Karpas-422 (cell line): ENCODE data around the gene ITIH1. TPM values are rescaled to one million over a fixed set of nuclear protein-coding genes. Genes with fewer than 3 reads are reported as not detected.

ENCODE experiments used
- DNase-seq: peaks from one replicate; pipeline ENCODE4 v3.0.0-alpha.2; 2015
- H2AFZ ChIP-seq: fragments of 200-600 bp; sonication (generic); 2 replicates; pipeline ENCODE4 v1.6.1; 2014; ENCODE audit warnings: antibody characterized with exemption, low read length, mixed read lengths
- H3K27ac ChIP-seq: fragments of 200-600 bp; sonication (generic); 2 replicates; pipeline ENCODE4 v1.5.1; 2014; ENCODE audit warnings: mild to moderate bottlenecking, low read length, moderate library complexity
- H3K27me3 ChIP-seq: fragments of 200-600 bp; sonication (generic); 2 replicates; pipeline ENCODE4 v1.6.1; 2014; ENCODE audit warnings: low read length, mixed read lengths
- H3K36me3 ChIP-seq: fragments of 200-600 bp; sonication (generic); 2 replicates; pipeline ENCODE4 v1.6.1; 2014; ENCODE audit warnings: low read length, mixed read lengths; ENCODE audit not compliant: insufficient read depth
- H3K4me1 ChIP-seq: fragments of 200-600 bp; sonication (generic); 2 replicates; pipeline ENCODE4 v1.6.1; 2014; ENCODE audit warnings: mild to moderate bottlenecking, low read length, mixed read lengths
- H3K4me2 ChIP-seq: fragments of 200-600 bp; sonication (generic); 2 replicates; pipeline ENCODE4 v1.6.1; 2014; ENCODE audit warnings: low read length, low read depth, mild to moderate bottlenecking; ENCODE audit not compliant: poor library complexity, severe bottlenecking
- H3K4me3 ChIP-seq: fragments of 200-600 bp; sonication (generic); 2 replicates; pipeline ENCODE4 v1.5.1; 2014; ENCODE audit warnings: mild to moderate bottlenecking, antibody characterized with exemption, low read length, mixed read lengths
- H3K79me2 ChIP-seq: fragments of 200-600 bp; sonication (generic); 2 replicates; pipeline ENCODE4 v1.6.1; 2014; ENCODE audit warnings: mild to moderate bottlenecking, low read length, mixed read lengths
- H3K9ac ChIP-seq: fragments of 200-600 bp; sonication (generic); 2 replicates; pipeline ENCODE4 v1.6.0; 2014; ENCODE audit warnings: low read length
- H3K9me2 ChIP-seq: fragments of 200-600 bp; sonication (generic), shearing (Covaris generic); replicated peaks from 2 replicates; pipeline ENCODE4 v1.6.0; 2014; ENCODE audit warnings: mild to moderate bottlenecking, low read length, moderate library complexity; ENCODE audit not compliant: insufficient read depth
- H3K9me3 ChIP-seq: fragments of 300-700, 200-600 bp; sonication (generic); 2 replicates; pipeline ENCODE4 v1.6.1; 2014; ENCODE audit warnings: low read length, mixed read lengths
- H4K20me1 ChIP-seq: fragments of 200-600 bp; sonication (generic); 2 replicates; pipeline ENCODE4 v1.6.1; 2014; ENCODE audit warnings: mild to moderate bottlenecking, antibody characterized with exemption, low read length, low read depth; ENCODE audit not compliant: insufficient read depth
- total RNA-seq: library from RNA; depleted of rRNA; stranded (reverse); fragments of >200 nt; shearing (Covaris generic); gene quantifications from 2 replicates; pipeline ENCODE4 v1.2.3, GENCODE V29; 2014; ENCODE audit warnings: low replicate concordance

ITIH1 gene
- total RNA-seq, 1 experiment from 2014 or later = not detected

DNA sequence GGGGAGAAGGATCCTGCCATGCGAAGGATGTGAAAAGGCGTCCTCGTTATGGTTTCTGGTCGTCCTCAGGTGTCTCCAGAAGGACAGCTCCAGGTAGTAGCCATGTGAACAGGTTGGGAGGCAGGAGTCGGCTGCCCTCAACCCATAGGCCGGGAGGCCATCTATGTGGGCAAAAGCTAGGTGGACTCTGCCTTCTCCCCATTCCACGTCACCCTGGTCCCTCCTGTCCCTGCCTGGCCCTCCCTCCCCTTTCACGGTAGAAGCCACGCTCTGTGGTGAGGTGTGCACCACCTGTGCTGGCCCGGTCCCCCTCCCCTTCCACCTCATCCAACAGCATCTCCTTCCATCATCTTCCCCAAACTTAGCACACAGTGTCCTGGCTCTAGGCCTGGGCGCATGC lies 33.5 kb downstream of the ITIH1 start:
- DNase-seq = no peak
- H3K9me3 ChIP-seq = no peaks in the 10 kb centered on the region
- H3K27me3 ChIP-seq = no peaks in the 10 kb centered on the region
- no peak overlapping the region for H2AFZ ChIP-seq
- no peak overlapping the region for H3K4me2 ChIP-seq
- no peak overlapping the region for H3K9ac ChIP-seq
- no peaks in the 10 kb centered on the region for H3K9me2 ChIP-seq
- no peaks in the 10 kb centered on the region for H3K4me1 ChIP-seq
- H3K36me3 ChIP-seq = no peaks in the 10 kb centered on the region
- no peaks in the 10 kb centered on the region for H3K79me2 ChIP-seq
- no peak overlapping the region for H3K4me3 ChIP-seq
- H3K27ac ChIP-seq = no peak overlapping the region
- H4K20me1 ChIP-seq = no peaks in the 10 kb centered on the region

DNA sequence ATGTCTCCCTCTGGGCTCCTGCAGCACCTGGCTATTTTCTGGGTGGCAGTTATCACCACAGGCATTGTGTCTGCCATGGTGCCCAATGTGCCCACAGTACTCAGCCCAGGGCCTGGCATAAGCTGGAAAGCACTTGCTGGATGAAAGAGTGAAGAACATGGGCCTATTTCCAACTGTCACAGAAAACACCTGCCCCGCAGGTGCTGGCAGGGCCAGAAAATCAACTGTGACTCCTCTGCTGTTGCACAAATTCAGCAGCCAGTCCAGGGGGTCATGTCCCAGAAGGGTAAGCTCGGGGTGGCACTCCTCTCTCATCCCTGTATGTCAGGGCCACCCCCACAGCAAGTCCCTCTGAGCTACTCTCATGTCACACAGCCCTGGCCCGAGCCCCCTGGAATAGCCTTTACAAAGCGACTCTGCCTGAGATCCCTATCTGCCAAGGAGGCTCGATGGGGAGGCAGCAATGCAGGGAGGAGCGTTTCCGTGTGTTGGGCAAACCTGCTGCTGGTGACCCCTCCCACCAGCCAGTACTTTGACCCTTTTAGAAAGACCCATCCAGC lies 34.1 kb downstream of the ITIH1 start:
- Histone ChIP-seq H3K9ac (no peak overlapping the region), H3K79me2 (no peaks in the 10 kb centered on the region)

DNA sequence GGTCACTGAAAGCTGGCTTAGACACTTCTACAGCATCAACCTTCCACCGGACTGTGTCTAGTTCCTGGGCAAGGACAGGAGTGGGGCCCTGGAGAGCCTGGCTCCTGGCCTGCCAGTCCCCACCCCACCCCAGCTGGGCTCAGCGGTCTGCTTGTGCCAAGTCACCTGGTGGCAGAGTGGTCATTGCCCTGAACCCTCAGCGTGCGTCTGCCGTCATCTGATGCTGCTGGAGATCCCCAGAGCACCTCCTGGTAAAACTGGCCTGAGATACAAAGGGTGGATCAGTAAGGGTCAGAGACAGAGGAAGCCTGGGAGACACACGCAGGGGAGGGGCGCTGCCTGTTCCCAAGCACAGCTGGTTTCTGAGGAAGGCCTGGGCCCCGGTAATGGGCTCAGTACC lies 36.4 kb downstream of the ITIH1 start:
- Histone ChIP-seq H4K20me1 (no peaks in the 10 kb centered on the region), H3K4me3 (no peak overlapping the region), H3K27me3 (no peaks in the 10 kb centered on the region), H3K27ac (no peak overlapping the region), H2AFZ (no peak overlapping the region), H3K4me2 (no peak overlapping the region), H3K79me2 (no peaks in the 10 kb centered on the region), H3K9me2 (no peaks in the 10 kb centered on the region), H3K9ac (no peak overlapping the region), H3K4me1 (no peaks in the 10 kb centered on the region), H3K9me3 (no peaks in the 10 kb centered on the region), H3K36me3 (no peaks in the 10 kb centered on the region)
- DNase-seq = no peak

More for the DNA sequence above, 34.1 kb downstream of the ITIH1 start:
- Histone ChIP-seq H3K4me1 (no peaks in the 10 kb centered on the region), H2AFZ (no peak overlapping the region), H3K4me2 (no peak overlapping the region), H3K27ac (no peak overlapping the region), H3K9me3 (no peaks in the 10 kb centered on the region), H4K20me1 (no peaks in the 10 kb centered on the region), H3K9me2 (no peaks in the 10 kb centered on the region), H3K27me3 (no peaks in the 10 kb centered on the region), H3K4me3 (no peak overlapping the region), H3K36me3 (no peaks in the 10 kb centered on the region)
- DNase-seq = no peak

DNA sequence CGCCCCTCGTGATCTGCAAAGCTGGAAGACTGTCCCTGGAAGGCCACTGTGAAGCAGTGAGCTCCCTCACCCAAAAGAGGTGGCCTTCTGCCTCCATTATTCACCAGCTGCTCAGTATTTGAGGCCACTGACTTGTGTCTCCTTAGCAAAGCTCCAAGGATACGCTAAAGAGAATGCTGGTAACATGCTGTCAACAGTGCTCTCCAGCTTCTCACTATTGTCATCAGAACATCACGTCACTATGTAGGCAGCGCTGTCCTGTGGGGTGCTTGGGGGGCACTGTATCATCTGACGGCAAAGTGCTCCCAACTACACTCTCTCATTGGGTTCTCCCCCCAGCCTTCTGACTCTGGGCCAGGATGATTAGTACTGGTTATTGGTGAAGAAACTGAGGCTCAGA lies 38.8 kb downstream of the ITIH1 start:
- Histone ChIP-seq H3K4me2 (no peak overlapping the region), H3K27ac (no peak overlapping the region), H2AFZ (no peak overlapping the region), H3K4me3 (no peak overlapping the region), H3K9ac (no peak overlapping the region), H3K9me2 (no peaks in the 10 kb centered on the region), H3K79me2 (no peaks in the 10 kb centered on the region), H4K20me1 (no peaks in the 10 kb centered on the region), H3K9me3 (no peaks in the 10 kb centered on the region), H3K36me3 (no peaks in the 10 kb centered on the region), H3K27me3 (no peaks in the 10 kb centered on the region), H3K4me1 (no peaks in the 10 kb centered on the region)
- no peak for DNase-seq

DNA sequence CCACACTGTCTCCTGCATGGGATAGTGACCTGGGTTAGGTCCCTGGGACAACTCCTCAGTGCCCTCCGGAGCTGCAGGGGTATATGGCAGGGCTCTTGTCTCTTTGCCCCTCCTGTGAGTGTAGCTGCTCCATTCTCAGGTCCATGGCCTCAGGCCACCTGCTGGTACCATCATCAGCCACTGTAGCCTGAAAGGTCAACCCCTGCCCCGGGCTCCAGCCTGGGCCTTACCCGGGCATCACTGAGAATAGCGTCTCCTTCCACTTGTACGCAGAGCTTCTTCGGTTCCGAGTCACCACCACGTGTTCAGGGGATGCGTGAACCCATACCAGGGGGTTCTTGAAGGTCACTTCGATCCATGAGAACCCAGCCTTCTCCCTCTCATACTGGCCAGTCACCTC lies 39.3 kb downstream of the ITIH1 start:
- no peak for DNase-seq
- H4K20me1 ChIP-seq = no peaks in the 10 kb centered on the region
- H3K4me3 ChIP-seq = no peak overlapping the region
- H2AFZ ChIP-seq = no peak overlapping the region
- no peaks in the 10 kb centered on the region for H3K79me2 ChIP-seq
- no peak overlapping the region for H3K27ac ChIP-seq
- no peak overlapping the region for H3K9ac ChIP-seq
- no peaks in the 10 kb centered on the region for H3K27me3 ChIP-seq
- no peaks in the 10 kb centered on the region for H3K9me2 ChIP-seq
- H3K36me3 ChIP-seq = no peaks in the 10 kb centered on the region
- no peak overlapping the region for H3K4me2 ChIP-seq
- H3K4me1 ChIP-seq = no peaks in the 10 kb centered on the region
- no peaks in the 10 kb centered on the region for H3K9me3 ChIP-seq

DNA sequence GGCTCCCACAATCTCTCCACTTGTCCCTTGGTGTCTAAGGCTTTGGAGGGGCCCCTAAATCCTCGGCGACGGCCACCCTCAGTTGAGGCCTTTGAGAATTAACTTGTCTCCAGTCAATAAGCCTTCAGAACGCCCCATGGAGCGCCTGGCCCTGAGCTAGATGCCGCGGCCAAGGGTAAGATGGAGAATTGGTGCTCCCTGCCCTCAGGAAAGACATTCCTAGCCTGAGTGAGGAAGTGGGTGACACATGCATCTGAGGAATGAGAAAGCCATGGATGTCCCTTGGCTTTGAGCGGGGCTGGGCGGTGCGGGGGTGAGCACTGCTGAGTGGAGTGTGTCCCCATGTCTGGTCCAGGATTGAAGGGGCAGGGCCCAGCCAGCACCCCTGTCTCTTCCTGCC lies 39.8 kb downstream of the ITIH1 start:
- H3K9me2 ChIP-seq = no peaks in the 10 kb centered on the region
- H3K4me1 ChIP-seq = no peaks in the 10 kb centered on the region
- H3K79me2 ChIP-seq = no peaks in the 10 kb centered on the region
- no peaks in the 10 kb centered on the region for H3K9me3 ChIP-seq
- H3K27ac ChIP-seq = no peak overlapping the region
- H4K20me1 ChIP-seq = no peaks in the 10 kb centered on the region
- H3K36me3 ChIP-seq = no peaks in the 10 kb centered on the region
- no peak overlapping the region for H2AFZ ChIP-seq
- H3K27me3 ChIP-seq = no peaks in the 10 kb centered on the region
- H3K9ac ChIP-seq = no peak overlapping the region
- no peak for DNase-seq
- no peak overlapping the region for H3K4me2 ChIP-seq
- no peak overlapping the region for H3K4me3 ChIP-seq

DNA sequence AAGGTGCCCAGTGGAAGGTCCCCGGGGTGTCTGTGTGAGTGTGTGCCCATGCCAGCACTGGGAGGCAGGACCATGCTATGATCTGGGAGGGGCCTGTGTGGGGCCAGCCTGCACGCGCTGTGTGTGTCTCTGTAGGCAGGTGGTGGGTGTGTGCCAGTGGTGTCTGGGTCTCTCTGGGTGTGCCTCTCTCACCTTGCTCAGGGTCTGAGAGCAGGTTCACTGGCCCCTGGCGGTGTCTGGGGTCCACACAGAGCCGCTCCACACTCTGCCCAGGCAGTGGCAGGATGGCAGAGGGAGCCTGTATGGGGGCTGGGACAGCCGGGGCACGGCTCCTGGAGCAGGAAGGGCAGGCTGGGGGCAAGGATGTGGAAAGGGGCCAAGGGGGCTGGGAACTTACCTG lies 40.5 kb downstream of the ITIH1 start:
- H3K4me3 ChIP-seq = no peak overlapping the region
- H3K4me1 ChIP-seq = no peaks in the 10 kb centered on the region
- H3K27ac ChIP-seq = no peak overlapping the region
- no peaks in the 10 kb centered on the region for H3K9me3 ChIP-seq
- no peaks in the 10 kb centered on the region for H3K36me3 ChIP-seq
- no peaks in the 10 kb centered on the region for H3K9me2 ChIP-seq
- DNase-seq = no peak
- no peak overlapping the region for H3K9ac ChIP-seq
- H4K20me1 ChIP-seq = no peaks in the 10 kb centered on the region
- H2AFZ ChIP-seq = no peak overlapping the region
- H3K27me3 ChIP-seq = no peaks in the 10 kb centered on the region
- H3K79me2 ChIP-seq = no peaks in the 10 kb centered on the region
- H3K4me2 ChIP-seq = no peak overlapping the region

DNA sequence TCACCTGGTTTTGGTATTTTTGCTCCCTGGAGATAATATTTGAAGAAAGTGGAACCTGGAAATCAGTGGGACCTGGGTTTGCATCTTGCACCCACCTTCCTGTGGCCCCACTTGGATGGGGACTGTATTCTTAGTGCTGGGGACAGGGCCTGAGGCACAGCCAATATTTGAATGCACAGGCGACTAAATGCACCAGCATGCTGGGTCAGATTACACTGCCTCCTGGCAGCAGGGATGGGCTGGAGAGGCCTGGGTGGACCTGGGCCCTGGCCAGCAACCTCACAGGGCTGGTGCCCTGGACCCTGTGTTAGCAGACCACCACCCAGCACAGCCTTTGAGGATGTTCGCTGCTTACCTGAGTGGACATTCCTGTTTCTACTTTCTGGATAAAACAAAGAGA lies 42.5 kb downstream of the ITIH1 start:
- Histone ChIP-seq H3K27me3 (no peaks in the 10 kb centered on the region), H3K9ac (no peak overlapping the region), H3K79me2 (no peaks in the 10 kb centered on the region), H3K4me2 (no peak overlapping the region), H4K20me1 (no peaks in the 10 kb centered on the region), H3K9me2 (no peaks in the 10 kb centered on the region), H3K9me3 (no peaks in the 10 kb centered on the region), H3K27ac (no peak overlapping the region), H3K36me3 (no peaks in the 10 kb centered on the region), H3K4me3 (no peak overlapping the region), H3K4me1 (no peaks in the 10 kb centered on the region), H2AFZ (no peak overlapping the region)
- DNase-seq = no peak

DNA sequence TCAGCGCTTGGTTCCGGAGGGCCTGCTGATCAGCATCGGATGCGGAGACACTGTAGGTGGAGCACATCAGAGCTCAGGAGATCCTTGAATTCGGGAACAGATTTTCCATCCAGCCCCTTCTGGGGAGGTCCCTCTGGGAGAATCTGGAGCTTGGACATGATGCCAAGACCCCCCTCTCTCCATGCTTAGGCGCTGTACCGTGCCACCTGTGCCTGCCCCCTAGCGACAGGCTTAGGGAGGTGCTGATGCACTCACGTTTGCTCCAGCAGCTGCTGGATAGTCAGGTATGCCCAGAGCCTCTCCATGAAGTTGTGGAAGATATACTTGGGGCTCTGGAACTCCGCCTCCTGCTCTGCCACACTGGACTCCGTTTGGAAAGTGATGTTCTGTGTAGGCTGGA lies 43.3 kb downstream of the ITIH1 start:
- Histone ChIP-seq H4K20me1 (no peaks in the 10 kb centered on the region), H3K9me3 (no peaks in the 10 kb centered on the region), H3K4me1 (no peaks in the 10 kb centered on the region), H3K27me3 (no peaks in the 10 kb centered on the region), H3K9ac (no peak overlapping the region), H3K36me3 (no peaks in the 10 kb centered on the region), H3K4me2 (no peak overlapping the region), H3K79me2 (no peaks in the 10 kb centered on the region), H2AFZ (no peak overlapping the region), H3K9me2 (no peaks in the 10 kb centered on the region), H3K4me3 (no peak overlapping the region), H3K27ac (no peak overlapping the region)
- peak; percentile 70 for DNase-seq
